CD4-positive, alpha-beta T cell treated with Interleukin-10 for 1 hour (primary cell): ENCODE data around the gene PRUNE2.

Experiments
- DNase-seq: peaks from one replicate; pipeline ENCODE4 v3.0.0-alpha.2; 2020

PRUNE2 gene

DNA sequence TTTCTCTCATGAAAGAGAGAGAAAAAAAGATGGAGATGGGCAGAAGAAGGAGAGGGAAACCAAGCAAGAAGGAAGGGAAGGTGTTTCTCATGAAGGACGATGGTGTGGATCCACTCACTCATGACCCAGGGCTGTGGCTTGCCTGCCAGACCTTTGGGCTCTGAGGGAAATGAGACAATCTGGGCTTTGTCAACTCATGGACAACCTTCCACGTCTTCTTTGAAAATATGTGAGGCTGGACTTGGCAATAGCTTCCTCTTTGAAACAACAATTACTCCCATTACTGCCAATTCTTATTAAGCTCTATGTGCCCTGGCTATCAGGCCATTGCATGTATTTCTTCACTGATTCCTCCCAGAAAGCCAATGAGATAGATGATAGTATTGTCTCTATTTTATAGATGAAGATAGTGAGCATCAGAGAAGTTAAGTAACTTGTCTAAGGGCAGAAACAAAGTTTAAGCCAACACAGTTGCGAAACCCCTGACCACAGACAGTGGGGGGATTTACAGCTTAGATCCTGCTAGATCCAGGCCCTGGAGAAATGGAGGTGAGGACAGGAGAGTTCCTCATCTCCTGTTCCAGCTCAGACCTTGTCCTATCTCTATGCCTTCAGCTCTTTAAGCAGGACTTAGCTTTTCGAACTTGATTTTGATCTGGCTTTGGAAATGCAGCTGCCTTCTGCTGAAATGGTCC lies 314.5 kb downstream of the PRUNE2 start:
- DNase-seq = no peak

DNA sequence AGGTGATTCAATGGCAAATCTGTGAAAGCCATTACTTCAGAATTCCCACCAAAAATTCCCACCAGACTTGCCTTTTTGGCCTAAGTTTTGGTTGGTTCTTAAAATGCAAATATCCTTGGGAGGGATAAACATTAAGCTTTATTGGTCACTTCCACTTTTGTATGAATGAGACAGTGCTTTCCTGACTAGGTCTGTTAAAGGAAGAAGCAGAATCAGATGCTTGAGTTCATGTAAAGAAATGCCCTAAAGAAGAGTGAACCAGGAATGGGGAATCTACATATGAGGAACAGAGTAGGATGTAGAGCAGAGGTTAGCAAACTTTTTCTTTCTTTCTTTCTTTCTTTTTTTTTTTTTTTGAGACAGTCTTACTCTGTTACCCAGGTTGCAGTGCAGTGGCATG lies 317.6 kb downstream of the PRUNE2 start:
- no peak for DNase-seq

DNA sequence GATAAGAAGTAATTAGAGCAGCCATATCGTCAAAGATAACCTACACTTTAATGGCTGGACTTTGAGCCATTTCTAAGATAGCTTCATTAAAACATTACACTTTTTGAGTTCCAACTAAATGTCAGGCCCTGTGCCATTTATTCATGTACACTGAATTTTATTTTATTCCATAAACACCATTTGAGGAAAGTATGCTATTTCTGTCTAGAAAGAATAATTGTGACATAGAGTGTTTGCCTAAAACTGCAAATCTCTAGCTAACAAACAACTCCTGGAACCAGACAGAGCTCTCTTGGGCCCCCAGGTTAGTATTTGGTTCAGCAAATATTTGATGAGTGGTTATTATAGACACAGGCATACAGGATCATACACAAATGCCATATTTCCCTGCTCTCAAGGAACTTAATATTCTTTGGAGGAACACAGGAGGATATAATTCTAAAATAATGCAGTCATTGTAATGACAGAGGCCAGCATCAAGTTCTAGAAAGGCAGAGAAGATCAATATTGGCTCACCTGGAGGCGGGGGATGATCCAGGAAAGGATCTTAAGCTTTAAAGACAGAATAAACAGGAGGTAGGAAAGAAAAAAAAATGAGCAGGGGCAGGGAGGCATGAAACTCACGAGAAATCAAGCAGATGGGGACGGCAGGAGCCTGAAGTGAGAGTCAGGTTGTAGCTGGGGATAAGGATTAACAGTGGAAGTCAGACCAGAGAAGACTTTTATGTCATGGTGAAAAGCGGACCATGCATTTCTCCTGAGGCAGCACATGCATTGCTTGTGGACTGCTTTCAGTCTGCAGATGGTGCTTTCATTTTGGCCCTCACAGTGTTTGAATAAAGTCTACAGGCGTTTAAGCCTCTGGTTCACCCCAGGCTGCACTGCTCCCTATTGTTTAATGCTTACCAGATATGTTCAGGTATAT lies 319.3 kb downstream of the PRUNE2 start:
- no peak for DNase-seq

DNA sequence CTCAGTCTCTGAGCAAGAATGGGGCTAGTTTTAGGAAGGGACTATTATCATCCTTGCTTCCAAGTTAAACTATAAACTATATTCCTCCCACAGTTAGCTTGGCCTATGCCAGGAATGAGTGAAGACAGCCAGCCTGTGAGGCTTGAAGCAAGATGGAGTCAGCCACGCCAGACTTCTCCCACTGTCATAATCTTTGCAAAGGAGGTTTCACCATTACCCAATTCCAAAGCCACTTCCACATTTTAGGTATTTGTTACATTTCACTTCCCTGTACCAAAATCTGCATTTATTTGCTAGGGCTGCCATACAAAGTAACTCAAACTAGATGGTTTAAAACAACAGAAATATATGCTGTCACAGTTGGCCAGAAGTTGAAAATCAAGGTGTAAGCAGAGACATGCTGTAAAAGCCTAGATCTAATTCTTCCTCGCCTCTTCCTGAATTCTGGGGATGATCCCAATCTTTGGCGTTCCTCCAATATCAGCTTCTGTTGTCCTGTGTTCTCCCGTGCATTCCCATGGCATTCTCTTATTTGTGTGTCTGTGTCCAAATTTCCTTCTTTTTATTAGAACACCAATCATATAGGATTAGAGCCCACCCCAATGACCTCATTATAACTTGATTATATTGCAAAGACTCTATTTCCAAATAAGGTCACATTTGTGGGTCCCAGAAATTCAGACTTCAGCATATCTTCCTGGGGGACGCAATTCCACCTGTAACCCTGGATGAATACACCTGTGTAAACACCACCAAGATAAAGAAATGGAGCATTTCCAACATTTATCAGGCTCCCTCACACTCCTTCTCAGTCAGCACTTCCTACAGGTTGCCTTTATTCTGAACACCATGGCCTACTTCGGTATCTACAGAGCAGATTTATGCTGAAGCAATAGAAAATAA lies 320.2 kb downstream of the PRUNE2 start:
- peak; percentile 12 for DNase-seq

DNA sequence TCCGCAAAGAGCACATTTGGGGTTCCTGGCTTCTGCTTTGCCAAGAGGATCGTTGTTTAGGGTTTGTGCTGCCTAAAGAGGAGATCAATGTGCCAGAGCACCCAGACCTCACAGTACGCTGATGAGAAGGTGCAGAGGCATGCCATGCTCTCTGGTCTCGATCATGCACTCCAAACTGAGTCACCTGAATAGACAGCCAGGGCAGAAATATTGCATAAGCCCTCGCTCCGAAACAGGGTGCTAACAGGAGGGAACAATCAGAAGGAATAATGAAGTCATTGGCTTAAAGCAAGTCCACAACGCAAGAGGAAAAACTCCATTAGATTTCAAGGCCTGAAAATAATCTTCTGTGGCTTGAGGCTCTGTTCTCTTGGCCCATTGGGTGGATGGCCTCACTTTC lies 322.7 kb downstream of the PRUNE2 start:
- no peak for DNase-seq

DNA sequence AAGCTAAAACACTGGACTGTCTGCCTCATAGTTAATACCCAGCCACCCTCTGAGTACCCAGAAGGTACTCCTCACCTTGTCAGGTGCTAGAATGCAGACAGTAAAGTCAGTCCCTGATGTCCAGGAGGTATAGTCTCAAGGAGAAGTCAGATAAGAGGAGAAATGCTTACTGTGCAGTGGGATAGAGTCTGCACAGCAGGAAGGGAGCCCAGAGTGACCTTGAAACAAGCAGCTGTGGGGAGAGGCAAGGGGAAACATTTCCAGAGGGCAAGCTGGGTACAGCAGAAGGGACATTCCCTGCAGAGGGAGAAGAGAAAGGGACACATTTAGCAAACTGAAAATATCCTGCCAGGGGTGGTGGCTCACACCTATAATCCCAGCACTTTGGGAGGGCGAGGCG lies 324.2 kb downstream of the PRUNE2 start:
- no peak for DNase-seq

DNA sequence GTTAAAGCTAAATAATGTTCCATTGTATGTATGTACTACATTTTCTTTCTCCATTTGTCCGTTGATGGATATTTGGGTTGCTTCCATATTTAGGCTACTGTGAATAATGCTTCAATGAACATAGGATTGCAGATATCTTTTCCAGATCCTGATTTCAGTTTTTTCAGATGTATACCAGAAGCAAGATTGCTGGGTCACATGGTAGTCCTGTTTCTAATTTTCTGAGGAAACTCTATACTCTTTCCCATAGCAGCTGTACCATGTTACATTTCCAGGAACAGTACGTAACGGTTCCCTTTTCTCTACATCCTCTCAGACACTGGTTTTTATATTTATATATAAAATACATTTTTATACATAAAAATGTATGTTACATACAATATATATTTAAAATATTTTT lies 325.1 kb downstream of the PRUNE2 start:
- no peak for DNase-seq

DNA sequence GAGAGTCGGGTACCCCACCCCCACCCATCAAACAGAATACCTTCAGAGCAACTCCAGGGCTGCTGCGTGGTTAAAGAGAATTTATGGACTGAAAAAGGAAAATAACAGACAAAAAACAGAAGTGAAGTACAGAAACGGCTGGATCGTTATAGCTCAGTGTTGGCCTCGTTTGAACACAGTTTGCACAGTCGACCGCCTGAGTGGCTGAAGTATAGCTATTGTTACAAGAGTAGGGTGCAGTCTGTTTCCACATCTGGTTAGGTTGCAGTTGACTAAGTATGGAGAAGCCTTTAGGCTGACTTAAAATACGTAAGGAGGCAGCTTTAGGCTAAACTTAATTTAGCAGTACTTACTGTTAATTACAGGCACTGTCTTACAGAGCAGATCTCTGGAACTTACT lies 325.7 kb downstream of the PRUNE2 start:
- DNase-seq = no peak

DNA sequence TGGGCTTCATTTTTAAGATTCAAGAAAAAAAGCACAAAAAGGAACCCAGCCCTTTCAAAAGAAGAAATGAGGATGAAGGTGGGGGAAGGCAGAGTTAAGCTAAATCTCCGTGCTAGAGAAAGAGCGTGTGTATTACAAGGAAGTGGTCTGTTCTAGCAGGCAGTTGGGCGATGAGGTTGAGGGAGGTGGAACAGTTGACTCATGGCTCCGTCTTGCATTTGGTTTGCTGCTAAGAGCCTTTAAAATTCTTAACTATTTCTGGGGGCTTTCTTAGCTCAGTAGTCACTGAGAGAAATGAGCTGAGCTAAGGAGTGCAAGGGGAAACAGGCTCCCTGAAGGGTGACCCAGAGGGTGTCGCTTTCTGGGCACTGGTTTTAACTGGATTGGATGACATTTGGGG lies 329.6 kb downstream of the PRUNE2 start:
- DNase-seq = peak; percentile 60

DNA sequence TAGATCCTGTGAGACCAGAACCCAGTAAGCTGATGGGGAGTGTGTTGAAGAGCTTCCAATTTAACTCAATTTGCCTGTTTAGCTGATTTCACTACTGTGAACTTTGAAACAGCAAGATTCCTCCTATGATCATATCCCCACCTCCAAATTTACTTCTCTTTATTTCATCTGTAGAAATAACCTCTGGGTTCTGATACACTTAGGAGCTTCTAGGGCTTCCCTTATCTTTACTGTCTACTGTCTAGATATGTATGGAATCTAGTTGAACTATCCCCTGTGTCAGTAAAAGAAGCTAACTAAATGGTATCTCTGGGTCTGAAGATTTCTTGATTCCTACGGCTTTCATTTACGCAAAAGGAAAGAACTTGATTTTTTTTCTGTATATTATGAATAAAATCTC lies 330.2 kb downstream of the PRUNE2 start:
- no peak for DNase-seq

DNA sequence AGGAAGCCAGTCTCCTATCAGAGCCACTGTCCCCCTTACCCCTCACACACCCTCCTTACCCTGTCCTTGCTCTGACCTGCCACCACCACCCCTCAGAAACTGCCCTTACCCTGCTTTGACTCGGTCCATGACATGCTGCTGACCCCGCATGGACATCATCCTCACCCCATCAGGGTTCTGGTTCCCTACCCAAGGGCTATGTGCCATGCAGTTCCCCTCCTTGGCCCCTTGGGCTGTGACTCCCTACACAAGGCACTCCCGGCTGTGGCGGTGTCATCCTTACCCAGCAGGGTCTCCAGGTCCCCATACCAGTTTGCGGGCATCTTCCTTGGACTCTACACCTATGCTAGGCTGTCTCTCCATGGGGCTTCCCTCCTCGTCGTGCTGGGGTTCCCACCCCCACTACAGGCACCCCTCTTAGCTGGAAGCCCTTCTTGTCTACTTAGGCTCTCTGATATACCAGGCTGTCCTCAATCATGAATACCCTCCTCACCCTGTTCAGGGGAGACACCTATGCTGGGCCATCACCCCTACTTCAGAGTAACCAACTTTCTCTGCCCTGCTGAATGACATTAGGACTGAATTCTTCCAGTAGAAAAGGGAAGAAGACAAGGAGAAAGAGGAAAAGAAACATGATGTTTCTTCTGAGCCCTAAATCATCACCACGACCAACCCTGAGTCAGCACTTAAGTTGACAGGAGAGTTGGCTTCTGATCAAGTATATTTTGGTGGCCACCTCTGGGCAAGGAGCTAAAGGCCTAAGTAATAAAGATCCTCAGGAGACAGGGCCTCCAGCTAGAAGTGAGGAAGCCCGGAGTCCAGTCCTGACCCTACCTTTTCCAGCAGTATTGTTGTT lies 331.8 kb downstream of the PRUNE2 start:
- DNase-seq = no peak

DNA sequence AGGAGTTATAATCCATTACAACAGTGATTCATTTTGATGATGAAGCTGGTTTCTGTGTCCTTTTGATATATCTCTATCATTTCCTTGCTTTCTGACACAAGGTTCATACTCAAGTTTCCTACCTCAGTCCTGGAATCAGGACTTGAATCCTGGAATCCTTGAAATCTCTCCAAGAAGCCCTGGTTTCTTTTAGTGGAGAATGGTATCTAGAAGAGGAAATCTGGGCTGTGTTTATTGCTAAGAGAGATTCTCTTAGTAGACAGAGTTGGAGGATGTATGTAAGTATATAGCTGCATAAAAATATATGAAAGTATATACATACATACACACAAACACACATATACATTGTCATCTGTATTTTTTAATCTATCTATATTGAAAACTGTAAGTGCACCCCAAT lies 332.5 kb downstream of the PRUNE2 start:
- no peak for DNase-seq

DNA sequence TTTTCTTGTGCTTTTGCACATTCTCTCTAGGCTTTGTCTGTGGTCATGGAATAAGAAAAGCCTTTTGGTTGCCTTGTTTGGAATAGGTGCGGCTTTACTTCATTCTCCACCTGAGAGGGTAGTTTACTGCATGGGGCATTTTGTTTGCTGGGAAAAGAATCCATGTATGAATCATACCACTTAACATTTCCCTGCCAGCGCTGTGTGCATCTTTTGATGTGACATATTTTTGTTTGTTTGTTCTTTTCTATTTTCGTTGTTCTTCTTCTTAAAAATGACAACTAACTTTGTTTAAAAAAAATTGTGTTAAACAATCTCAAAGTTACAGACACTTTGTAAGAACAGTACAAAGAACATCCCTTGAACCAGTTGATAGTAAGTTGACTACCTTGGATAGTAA lies 333.8 kb downstream of the PRUNE2 start:
- no peak for DNase-seq

DNA sequence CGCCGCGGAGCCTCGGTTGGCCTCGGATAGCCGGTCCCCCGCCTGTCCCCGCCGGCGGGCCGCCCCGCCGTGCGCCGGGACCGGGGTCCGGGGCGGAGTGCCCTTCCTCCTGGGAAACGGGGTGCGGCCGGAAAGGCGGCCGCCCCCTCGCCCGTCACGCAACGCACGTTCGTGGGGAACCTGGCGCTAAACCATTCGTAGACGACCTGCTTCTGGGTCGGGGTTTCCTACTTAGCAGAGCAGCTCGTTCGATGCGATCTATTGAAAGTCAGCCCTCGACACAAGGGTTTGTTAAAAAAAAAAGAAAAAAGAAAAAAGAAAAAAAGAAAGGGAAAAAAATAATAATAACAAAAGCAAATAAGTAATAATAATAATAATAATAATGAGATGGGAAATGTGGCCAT lies 334.2 kb downstream of the PRUNE2 start:
- no peak for DNase-seq

DNA sequence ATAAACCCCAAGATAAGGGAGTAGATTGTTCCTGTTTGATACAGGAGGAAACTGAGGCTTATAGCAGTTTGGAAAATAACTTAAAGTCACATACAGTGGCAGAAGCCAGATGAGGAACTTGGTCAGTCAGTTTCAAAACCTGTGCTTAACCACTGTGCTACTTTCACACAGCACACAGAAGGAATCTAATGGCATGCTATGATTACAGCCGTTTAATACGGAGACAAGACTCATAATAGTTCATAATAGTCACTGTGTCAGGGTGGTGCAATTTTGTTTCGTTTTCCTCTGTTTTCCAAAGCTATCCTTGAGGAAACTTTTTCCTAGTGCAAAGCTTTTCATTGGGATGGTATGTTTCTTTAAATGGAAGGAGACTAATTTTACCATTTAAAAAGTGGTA lies 334.6 kb downstream of the PRUNE2 start:
- no peak for DNase-seq

DNA sequence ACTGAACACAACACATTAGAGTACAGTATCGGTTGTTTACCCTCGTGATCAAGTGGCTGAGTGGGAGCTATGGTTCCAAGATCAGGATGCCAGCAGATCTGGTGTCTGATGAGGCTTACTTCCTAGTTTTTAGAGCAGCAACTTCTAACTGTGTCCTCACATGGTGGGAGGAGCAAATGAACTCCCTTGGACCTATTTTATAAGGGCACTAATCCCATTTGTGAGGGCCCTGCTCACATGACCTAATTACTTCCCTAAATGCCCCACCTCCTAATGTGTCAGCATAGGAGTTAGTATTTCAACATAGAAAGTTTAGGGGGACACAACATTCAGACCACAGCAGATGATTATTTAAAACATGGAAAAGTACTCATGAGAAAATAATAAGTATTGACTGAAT lies 335.1 kb downstream of the PRUNE2 start:
- no peak for DNase-seq

DNA sequence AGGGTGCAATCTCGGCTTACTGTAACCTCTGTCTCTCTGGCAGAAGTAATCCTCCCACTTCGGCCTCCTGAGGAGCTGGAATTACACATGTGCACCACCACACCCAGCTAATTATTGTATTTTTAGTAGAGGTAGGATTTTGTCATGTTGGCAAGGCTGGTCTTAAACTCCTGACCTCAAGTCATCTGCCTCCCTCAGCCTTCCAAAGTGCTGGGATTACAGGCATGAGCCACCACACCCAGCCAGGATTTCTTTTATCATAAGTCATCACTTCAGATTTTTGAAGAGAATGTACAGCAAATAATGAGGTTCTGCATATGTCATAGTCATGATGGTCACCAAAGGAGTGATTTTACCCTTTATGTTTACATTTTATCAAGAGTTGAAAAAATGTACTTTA lies 338.8 kb downstream of the PRUNE2 start:
- no peak for DNase-seq

DNA sequence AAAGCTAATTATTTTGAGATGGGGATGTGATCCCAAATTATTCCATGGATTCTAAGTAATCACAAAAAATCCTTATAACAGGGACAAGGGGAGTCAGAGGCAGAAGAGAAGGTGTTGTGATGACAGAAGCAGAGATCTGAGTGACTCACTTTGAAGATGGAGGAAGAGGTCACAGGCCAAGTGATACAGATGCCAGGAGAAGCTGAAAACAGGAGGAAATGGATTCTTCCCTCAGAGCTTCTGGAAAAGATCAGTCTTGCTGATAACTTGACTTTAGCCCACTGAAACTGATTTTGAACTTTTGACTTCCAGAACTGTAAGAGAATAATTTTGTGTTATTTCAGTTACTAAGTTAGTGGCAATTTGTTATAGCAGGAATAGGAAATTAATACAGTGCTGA lies 341.6 kb downstream of the PRUNE2 start:
- DNase-seq = no peak

DNA sequence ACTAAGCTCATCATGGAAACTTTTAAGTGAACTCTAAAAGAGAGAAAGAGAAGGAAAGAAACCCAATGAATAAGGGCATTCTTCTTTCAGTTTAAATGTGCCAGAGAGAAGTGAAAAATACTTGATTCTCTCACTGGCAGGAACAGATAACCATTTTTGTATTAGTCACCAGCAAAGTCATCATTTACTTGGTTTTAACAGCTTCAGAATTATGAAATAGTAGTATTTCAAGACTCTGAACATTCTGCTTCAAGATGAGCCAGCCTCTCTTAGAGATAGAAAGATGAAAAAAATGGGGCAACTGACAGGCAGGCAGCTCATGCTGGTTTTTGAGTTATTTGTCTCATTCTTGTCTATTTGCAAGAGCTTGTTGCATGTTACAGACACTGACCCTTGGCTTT lies 343.4 kb downstream of the PRUNE2 start:
- no peak for DNase-seq

DNA sequence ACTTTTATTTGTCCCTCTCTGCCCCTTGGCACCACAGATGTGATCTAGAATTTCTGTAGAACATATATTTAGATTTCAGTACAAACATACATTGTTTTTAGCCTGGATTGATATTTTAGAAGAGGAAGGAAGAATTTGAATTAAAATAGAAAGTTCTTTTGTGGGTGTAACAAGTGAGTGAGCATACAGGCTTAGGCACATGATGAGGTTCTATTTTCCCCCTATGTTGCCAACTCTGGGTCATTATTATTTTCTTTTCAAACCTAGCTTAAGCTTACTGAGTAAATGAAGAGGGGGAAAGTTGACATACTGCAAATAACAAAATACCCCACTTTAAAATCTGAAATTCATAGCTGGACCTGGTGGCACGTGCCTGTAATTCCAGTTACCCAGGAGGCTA lies 344.0 kb downstream of the PRUNE2 start:
- DNase-seq = no peak
